Left ventricle myocardium inferior (tissue), 1 donor: Measurements from ENCODE around the gene PPFIBP1. TPM values are rescaled to one million over a fixed set of nuclear protein-coding genes. Genes with fewer than 3 reads are reported as not detected.

Experiments used
- DNase-seq: peaks from one replicate; pipeline ENCODE4 v3.0.0-alpha.2; 2020
- H3K27ac ChIP-seq: fragments of 200-600 bp; replicated peaks from 2 replicates; pipeline ENCODE4 v1.8.0; 2021
- H3K27me3 ChIP-seq: fragments of 200-600 bp; 2 replicates; pipeline ENCODE4 v1.8.0; 2021; ENCODE audit warnings: low read depth
- H3K36me3 ChIP-seq: fragments of 200-600 bp; 2 replicates; pipeline ENCODE4 v1.8.0; 2021
- H3K4me1 ChIP-seq: fragments of 200-600 bp; 2 replicates; pipeline ENCODE4 v1.8.0; 2021
- H3K4me3 ChIP-seq: fragments of 200-600 bp; 2 replicates; pipeline ENCODE4 v1.8.0; 2021; ENCODE audit warnings: mild to moderate bottlenecking, moderate library complexity
- H3K9me3 ChIP-seq: fragments of 200-600 bp; replicated peaks from 2 replicates; pipeline ENCODE4 v1.8.0; 2021
- intact Hi-C: fragments of 100-400 bp; cut with micrococcal nuclease; formaldehyde crosslinking; loops from one replicate; pipeline ENCODE4 v1.11.0; 2022
- total RNA-seq: library from RNA; stranded (reverse); fragmentation: NEBNext Ultra II Directional; extraction: Animal tissue kit (Norgen Biotek cat#: 25700); gene quantifications from one replicate; pipeline ENCODE4 v1.2.1, GENCODE V29; 2021
- TF ChIP-seq, protein P1 (sequence below): fragments of 200-600 bp; IDR thresholded peaks from 2 replicates; pipeline ENCODE4 v1.8.0; 2021; ENCODE audit warnings: antibody characterized with exemption, mild to moderate bottlenecking, borderline replicate concordance
- donor health status: DM: no; HTN: yes; CAD: no; lungs with severe emphysema.

Gene PPFIBP1
- total RNA-seq, 1 donor from 2014 or later: 258 TPM

DNA sequence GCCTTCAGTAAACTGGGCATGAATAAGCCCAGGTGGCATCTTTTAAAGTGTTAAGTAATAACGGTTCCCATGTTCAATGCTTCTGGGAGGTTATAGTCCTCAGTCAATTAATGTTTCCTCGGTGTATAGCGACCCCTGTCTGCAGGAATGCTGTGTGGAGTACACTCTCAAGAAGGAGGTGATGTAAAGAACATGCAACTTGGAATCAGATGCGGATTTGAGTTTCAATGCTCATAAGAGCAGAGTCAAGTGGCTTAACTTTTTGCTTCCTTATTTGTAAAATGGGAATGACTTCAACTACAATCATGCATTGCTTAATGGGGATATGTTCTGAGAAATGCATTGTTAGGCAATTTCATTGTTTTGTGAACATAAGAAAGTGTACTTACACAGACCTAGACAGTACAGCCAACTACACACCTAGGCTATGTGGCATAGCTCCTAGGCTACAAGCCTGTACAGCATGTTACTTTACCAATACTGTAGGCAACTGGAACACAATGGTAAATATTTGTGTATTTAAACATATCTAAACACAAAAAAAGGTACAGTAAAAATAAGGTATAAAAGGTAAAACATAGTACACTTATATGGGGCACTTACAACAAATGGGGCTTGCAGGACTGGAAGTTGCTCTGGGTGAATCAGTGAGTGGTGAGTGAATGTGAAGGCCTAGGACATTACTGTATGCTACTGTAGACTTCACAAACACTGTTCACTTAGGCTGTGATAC is 179.9 kb downstream of the PPFIBP1 start:
- TF ChIP-seq, protein P1, sequence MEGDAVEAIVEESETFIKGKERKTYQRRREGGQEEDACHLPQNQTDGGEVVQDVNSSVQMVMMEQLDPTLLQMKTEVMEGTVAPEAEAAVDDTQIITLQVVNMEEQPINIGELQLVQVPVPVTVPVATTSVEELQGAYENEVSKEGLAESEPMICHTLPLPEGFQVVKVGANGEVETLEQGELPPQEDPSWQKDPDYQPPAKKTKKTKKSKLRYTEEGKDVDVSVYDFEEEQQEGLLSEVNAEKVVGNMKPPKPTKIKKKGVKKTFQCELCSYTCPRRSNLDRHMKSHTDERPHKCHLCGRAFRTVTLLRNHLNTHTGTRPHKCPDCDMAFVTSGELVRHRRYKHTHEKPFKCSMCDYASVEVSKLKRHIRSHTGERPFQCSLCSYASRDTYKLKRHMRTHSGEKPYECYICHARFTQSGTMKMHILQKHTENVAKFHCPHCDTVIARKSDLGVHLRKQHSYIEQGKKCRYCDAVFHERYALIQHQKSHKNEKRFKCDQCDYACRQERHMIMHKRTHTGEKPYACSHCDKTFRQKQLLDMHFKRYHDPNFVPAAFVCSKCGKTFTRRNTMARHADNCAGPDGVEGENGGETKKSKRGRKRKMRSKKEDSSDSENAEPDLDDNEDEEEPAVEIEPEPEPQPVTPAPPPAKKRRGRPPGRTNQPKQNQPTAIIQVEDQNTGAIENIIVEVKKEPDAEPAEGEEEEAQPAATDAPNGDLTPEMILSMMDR: peak; percentile 89
- no peaks in the 10 kb centered on the region for H3K9me3 ChIP-seq
- no peaks in the 10 kb centered on the region for H3K36me3 ChIP-seq
- peak; percentile 28 for DNase-seq
- intact Hi-C loops: no loop called here
- H3K27me3 ChIP-seq: no peaks in the 10 kb centered on the region
- H3K4me3 ChIP-seq: no peak overlapping the region
- no peak overlapping the region for H3K27ac ChIP-seq
- no peaks in the 10 kb centered on the region for H3K4me1 ChIP-seq

DNA sequence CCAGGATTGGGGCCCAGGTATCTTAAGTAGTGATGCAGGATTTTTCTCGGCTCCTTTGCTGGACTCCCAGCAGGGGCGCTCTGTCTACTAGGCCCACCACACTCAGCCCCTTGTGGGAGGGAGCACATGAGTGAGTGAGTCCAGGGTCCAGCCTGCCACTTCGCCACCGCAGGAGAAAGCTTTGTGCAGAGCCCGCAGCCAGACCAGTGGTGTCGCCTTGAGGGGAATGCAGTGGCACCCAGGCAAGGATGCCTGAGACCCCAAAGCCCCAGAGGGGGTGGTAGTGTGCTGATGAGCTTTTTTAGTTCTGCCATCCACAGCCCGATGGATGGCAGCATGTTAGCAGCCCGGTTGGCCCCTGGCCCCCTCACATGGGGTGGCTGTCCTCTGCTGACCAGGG is 181.3 kb downstream of the PPFIBP1 start:
- no peaks in the 10 kb centered on the region for H3K27me3 ChIP-seq
- intact Hi-C loops: no loop called here
- TF ChIP-seq, protein P1: no peak
- H3K4me3 ChIP-seq: no peak overlapping the region
- peaks cover 4% of the 10 kb centered on the region for H3K4me1 ChIP-seq
- no peak overlapping the region for H3K27ac ChIP-seq
- DNase-seq: no peak
- H3K9me3 ChIP-seq: no peaks in the 10 kb centered on the region
- no peaks in the 10 kb centered on the region for H3K36me3 ChIP-seq

GRCh38 chr12:27707216-27707615 is 183.2 kb downstream of the PPFIBP1 start:
- Histone ChIP-seq H3K27me3 (no peaks in the 10 kb centered on the region), H3K4me3 (no peak overlapping the region), H3K36me3 (no peaks in the 10 kb centered on the region), H3K27ac (no peak overlapping the region), H3K9me3 (no peaks in the 10 kb centered on the region), H3K4me1 (peaks cover 20% of the 10 kb centered on the region)
- intact Hi-C loops: no loop called here
- TF ChIP-seq, protein P1: no peak
- DNase-seq: no peak

GRCh38 chr12:27709212-27709931 is 185.4 kb downstream of the PPFIBP1 start:
- H3K4me3 ChIP-seq: peak overlapping the region; percentile 97
- intact Hi-C loops: no loop called here
- no peaks in the 10 kb centered on the region for H3K9me3 ChIP-seq
- peak overlapping the region; percentile 83 for H3K27ac ChIP-seq
- TF ChIP-seq, protein P1: no peak
- DNase-seq: no peak
- H3K27me3 ChIP-seq: no peaks in the 10 kb centered on the region
- H3K36me3 ChIP-seq: no peaks in the 10 kb centered on the region
- peaks cover 30% of the 10 kb centered on the region for H3K4me1 ChIP-seq

GRCh38 chr12:27709932-27710591 is 186.1 kb downstream of the PPFIBP1 start:
- H3K27me3 ChIP-seq: no peaks in the 10 kb centered on the region
- peaks cover 4% of the 10 kb centered on the region for H3K36me3 ChIP-seq
- intact Hi-C loops: no loop called here
- H3K4me3 ChIP-seq: peak overlapping the region; percentile 97
- peaks cover 30% of the 10 kb centered on the region for H3K4me1 ChIP-seq
- H3K9me3 ChIP-seq: no peaks in the 10 kb centered on the region
- no peak for DNase-seq
- peak overlapping the region; percentile 83 for H3K27ac ChIP-seq
- TF ChIP-seq, protein P1: no peak
